SK-N-SH treated with all-trans-retinoic acid at 6 μM for 48 hours (cell line): ENCODE data around the gene PRR5L.

Experiments used
- ARNTL ChIP-seq: fragments of 450-650 bp; formaldehyde crosslinking; IDR thresholded peaks from 2 replicates; pipeline ENCODE4 v1.5.0; 2020; ENCODE audit warnings: low read depth, mild to moderate bottlenecking, moderate library complexity, borderline replicate concordance
- TSHZ2 ChIP-seq: fragments of 250-450 bp; sonication (Bioruptor Pico); IDR thresholded peaks from 2 replicates; pipeline ENCODE4 v1.5.0; 2020; ENCODE audit warnings: mild to moderate bottlenecking, moderate library complexity
- ZFP3 ChIP-seq: fragments of 250-450 bp; sonication (Bioruptor Pico); IDR thresholded peaks from 2 replicates; pipeline ENCODE4 v1.5.0; 2020; ENCODE audit warnings: mild to moderate bottlenecking, moderate library complexity

- TF ChIP-seq TSHZ2 (CRISPR knock-in tag) (no peak), ZFP3 (CRISPR knock-in tag) (no peak), ARNTL (CRISPR knock-in tag) (no peak)
Measured at GRCh38 chr11:36292311-36292722, 3.8 kb upstream of the PRR5L start.
